ENCODE measurements around the gene EML6.
"Not testable (repeated sequence)": the region's sequence is repeated elsewhere in the genome, so short reads cannot be mapped to it uniquely, and the experiment has no call there.

The EML6 gene

GRCh38 chr2:54966165-54966832 lies 242.8 kb downstream of the EML6 start:
- DNase-seq (ENCODE audit: low read depth): no peak

DNA sequence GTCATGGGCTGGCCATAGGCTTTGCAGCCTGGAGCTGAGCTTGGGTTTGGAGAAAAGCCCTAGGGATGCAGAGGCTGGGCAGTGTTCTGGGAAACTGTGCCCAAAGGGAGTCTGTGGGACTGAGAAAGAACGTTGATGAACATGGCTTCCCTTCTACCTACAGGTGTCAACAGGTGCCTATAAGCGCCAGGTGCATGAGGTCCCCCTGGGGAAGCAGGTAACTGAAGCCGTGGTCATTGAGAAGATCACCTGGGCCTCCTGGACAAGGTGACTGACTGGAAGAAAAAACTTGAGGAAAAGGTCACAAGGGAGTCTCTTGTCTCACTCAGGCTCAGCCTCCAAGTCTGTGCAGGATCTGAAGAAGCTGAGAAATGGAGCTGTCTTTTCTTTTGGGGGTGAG lies 243.4 kb downstream of the EML6 start:
- no peak for DNase-seq (ENCODE audit: low read depth)

- DNase-seq (ENCODE audit: low read depth): no peak
These were observed 243.8 kb downstream of the EML6 start for GRCh38 chr2:54967269-54967668.

DNA sequence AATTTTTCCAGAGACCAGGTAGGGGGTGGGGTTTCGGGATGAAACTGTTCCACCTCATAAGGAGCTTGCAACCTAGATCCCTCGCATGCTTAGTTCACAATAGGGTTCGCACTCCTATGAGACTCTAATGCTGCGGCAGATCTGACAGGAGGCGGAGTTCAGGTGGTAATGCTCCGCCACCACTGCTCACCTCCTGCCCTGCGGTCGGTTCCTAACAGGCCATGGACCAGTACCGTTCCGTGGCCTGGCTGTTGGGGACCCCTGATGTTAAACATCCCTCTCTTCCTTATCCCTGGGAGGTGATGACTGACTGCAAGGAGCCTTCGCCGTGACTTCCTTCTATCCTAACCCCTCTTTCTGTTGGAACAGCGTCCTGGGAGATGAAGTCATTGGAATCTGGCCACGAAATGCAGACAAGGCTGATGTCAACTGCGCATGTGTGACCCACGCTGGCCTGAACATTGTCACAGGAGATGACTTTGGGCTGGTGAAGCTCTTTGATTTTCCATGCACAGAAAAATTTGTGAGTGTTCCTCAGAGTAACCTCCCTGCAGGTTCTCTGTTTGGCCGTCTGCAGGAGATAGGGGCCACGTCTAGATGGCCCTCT lies 244.4 kb downstream of the EML6 start:
- DNase-seq (ENCODE audit: low read depth): no peak

- DNase-seq (ENCODE audit: low read depth): no peak
These were observed 245.2 kb downstream of the EML6 start for GRCh38 chr2:54968561-54969218.

GRCh38 chr2:54969295-54969939 lies 246.0 kb downstream of the EML6 start:
- DNase-seq (ENCODE audit: low read depth): no peak

GRCh38 chr2:54969940-54970338 lies 246.5 kb downstream of the EML6 start:
- DNase-seq (ENCODE audit: low read depth): no peak

GRCh38 chr2:54975175-54975574 lies 251.7 kb downstream of the EML6 start:
- no peak for DNase-seq (ENCODE audit: low read depth)

DNA sequence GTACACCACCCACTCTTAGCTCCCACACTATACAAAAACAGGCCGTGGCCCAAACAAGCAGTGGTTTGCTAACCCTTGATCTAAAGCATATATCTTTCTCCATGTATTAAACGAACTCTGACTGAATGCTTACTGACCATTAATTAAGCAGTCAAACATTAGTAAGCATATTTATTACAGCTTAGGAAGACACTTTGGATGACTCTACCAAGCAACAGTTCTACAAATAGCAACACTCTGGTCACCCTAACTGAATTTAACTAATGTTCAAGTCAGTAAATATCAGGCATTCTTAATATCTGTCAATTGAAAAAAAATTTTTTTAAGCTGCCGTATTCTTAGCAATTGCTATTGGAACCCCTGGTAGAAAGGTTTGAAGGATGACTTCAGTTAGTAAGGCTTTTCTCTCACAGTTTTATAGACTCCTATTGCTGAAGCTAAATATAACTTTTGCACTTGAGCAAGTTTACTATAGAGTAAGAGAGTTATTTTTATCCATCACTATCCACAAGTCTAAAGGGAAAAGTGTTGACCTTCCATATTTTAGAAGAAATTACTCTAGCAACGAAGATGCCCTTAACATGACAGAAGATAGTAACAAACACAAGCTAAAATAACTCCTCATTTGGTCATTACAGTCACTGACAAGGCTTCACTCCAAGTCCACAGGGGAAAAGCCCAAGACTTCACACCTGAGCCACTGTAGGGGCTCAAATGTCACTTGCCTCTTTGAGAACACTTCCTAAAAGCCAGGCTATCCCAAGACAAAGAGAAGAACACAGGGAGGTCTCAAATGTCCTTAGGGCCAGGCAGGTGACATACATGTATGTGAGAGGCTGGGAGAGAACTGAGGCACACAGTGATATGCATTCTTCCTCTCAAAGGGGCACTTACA lies 252.4 kb downstream of the EML6 start:
- DNase-seq (ENCODE audit: low read depth): no peak

DNA sequence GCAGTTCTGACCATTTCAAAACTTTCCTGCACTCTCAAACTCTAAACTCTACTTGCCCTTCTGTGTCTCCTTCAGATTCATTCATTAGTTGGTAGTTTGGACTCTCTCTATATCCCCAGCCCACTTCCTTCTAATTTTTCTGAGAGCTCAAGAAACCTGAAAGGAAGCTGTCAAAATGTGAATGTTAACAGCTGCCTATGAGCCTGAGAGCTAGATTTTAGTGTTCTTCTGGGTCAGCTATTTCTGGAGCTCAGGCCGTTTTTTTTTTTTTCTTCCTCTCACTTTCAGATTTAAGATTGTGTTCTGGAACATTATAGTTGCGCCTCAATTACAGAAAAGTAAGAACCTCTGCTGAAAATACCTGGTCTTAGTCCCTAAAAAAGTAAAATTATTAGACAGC lies 253.7 kb downstream of the EML6 start:
- no peak for DNase-seq (ENCODE audit: low read depth)

- DNase-seq (ENCODE audit: low read depth): no peak
These were observed 256.0 kb downstream of the EML6 start for GRCh38 chr2:54979321-54980044.

GRCh38 chr2:54981385-54981784 lies 257.9 kb downstream of the EML6 start:
- no peak for DNase-seq (ENCODE audit: low read depth)

GRCh38 chr2:54983345-54984220 lies 260.1 kb downstream of the EML6 start:
- DNase-seq (ENCODE audit: low read depth): no peak

DNA sequence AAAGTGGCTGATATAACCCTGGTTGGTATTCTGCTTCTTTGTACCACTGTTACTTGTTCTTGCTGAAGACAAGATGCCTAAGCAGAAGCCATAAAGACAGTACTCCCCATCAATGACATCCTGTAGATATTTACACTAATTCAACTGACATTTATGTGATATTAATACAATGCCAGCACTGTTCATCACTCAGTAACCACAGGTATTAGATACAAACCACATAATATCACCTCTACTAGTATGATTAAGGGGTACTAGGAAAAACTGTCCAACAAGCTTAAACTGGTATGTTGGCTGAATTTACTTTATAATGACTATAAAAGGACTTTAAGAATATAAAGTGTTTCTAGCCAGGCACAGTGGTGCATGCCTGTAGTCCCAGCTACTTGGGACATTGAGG lies 261.0 kb downstream of the EML6 start:
- no peak for DNase-seq (ENCODE audit: low read depth)

GRCh38 chr2:54986264-54986663 lies 262.8 kb downstream of the EML6 start:
- no peak for DNase-seq (ENCODE audit: low read depth)

DNA sequence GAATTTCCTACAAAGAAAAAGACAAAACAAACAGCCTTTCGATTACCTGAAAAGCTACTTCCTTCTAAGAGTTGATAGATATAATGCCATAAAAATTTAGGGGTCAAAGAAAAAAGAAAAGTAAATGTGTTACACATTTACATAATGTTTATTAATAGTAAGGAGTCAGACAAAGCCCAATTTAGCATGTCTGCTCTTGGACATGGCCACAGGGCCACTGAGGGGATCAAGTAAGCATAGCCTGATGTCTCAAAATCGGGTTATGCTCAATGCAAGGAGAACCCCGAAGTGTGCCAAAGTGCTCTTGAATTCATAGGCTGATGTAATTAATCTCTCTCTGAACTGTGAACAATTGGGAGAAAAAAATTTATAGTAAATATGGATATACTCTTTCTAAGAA lies 265.1 kb downstream of the EML6 start:
- DNase-seq (ENCODE audit: low read depth): no peak

DNA sequence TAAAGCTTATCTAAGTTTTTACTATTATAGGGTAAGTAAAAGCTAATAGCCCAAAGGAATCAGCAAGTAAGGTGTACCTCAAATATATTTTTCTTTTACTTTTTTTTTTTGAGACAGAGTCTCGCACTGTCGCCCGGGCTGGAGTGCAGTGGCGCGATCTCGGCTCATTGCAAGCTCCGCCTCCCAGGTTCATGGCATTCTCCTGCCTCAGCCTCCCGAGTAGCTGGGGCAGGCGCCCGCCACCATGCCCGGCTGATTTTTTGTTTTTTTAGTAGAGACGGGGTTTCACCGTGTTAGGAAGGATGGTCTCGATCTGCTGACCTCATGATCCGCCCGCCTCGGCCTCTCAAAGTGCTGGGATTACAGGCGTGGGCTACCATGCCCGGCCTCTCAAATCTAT lies 267.2 kb downstream of the EML6 start:
- not testable (repeated sequence) for DNase-seq (ENCODE audit: low read depth)

DNA sequence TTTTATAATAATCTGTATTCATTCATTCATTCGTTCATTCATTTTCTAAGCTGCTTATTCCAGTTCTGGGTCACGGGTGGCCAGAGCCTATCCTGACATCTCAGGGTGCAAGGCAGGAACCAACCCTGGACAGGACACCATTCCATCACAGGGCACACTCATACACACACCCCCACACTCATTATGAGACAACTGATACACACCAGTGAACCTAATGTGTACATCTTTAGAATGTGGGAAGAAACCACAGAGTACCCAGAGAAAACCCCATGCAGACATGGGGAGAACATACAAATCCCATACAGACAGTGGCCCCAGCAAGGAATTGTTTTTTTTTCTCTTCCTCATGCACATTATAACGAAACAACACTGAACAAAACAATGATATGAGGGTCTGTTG lies 272.1 kb downstream of the EML6 start:
- no peak for DNase-seq (ENCODE audit: low read depth)

GRCh38 chr2:54997826-54998225 lies 274.4 kb downstream of the EML6 start:
- DNase-seq (ENCODE audit: low read depth): no peak

GRCh38 chr2:54999182-54999581 lies 275.7 kb downstream of the EML6 start:
- no peak for DNase-seq (ENCODE audit: low read depth)

Measured in activated T-helper 9 cell treated with anti-CD3 and anti-CD28 coated beads, Interleukin-2, amount 50 U/mL, for 16 hours (primary cell).